Measurements from ENCODE around the gene ZNF672. TPM values are rescaled to one million over a fixed set of nuclear protein-coding genes. Genes with fewer than 3 reads are reported as not detected.

Gene ZNF672
- total RNA-seq, 1 donor: 15.2 TPM

DNA sequence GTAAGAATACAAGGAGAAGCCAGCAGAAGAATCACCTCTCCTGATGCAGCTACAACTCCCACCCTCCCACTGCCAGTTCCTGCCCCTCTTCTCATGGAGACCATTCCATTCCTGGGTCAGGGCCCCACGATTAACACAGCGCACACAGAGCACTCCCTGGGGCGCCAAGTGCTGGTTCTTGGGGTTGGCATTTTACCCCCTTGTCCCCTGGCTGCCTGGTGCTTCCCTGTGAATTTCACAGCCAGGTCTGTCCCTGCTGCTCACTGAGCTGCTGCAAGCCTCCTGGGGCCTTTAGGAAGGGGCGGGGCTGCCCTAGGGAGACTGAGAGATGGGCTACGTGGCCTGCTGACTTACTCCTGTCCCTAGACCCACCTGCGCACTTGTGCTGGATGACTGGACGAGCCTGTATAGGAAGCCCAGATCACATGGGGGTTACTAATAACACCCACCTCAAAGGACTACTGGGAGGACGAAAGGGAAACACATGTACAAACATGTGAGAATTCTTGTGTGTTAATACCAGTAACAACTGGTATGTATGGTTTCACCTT, 4.8 kb downstream of the ZNF672 start:
- peak; percentile 72 for DNase-seq (ENCODE audit: insufficient read length, low spot score, missing footprints)
- no peaks in the 10 kb centered on the region for H3K27me3 ChIP-seq (ENCODE audit: insufficient read depth, low read length)
- H3K27ac ChIP-seq (ENCODE audit: low read depth, low read length): peak overlapping the region; percentile 77
- peaks cover 40% of the 10 kb centered on the region for H3K79me2 ChIP-seq (ENCODE audit: insufficient read depth, low read length)
- TF ChIP-seq, protein P1, sequence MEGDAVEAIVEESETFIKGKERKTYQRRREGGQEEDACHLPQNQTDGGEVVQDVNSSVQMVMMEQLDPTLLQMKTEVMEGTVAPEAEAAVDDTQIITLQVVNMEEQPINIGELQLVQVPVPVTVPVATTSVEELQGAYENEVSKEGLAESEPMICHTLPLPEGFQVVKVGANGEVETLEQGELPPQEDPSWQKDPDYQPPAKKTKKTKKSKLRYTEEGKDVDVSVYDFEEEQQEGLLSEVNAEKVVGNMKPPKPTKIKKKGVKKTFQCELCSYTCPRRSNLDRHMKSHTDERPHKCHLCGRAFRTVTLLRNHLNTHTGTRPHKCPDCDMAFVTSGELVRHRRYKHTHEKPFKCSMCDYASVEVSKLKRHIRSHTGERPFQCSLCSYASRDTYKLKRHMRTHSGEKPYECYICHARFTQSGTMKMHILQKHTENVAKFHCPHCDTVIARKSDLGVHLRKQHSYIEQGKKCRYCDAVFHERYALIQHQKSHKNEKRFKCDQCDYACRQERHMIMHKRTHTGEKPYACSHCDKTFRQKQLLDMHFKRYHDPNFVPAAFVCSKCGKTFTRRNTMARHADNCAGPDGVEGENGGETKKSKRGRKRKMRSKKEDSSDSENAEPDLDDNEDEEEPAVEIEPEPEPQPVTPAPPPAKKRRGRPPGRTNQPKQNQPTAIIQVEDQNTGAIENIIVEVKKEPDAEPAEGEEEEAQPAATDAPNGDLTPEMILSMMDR (IDR thresholded peaks at IDR 0.05; ENCODE audit: extremely low read depth, low read depth, low read length): no peak
- peak overlapping the region; percentile 27 for H2AFZ ChIP-seq (ENCODE audit: low read length)
- H4K20me1 ChIP-seq (ENCODE audit: insufficient read depth, low read length): no peaks in the 10 kb centered on the region
- no peak overlapping the region for H3K4me3 ChIP-seq (ENCODE audit: insufficient read depth, low read length)
- no peak overlapping the region for H3K4me2 ChIP-seq (ENCODE audit: insufficient read depth, low read length)
- H3K4me1 ChIP-seq (ENCODE audit: insufficient read depth, low read length): peaks cover 33% of the 10 kb centered on the region
- H3K36me3 ChIP-seq (ENCODE audit: insufficient read depth, low read length): peaks cover 24% of the 10 kb centered on the region
- H3K9me3 ChIP-seq (ENCODE audit: low read depth, low read length): no peaks in the 10 kb centered on the region

DNA sequence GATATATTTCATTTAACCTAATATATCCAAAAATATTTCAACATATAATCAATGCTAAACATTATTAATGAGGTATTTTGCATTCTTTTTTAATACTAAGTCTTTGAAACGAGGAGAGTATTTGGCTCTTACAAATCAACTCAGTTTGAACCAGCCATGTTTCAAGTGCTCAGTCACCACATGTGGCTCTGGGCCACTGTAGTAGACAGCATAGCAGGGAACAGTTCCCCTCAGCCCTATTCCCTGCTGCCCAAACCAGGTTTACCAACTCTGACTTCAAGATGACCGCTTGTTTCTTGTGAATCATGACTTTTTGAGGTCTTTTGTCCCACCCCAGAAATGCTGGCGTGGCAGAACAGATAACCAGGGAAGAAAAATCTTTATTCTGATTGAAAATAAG, 5.7 kb downstream of the ZNF672 start:
- Histone ChIP-seq H3K9me3 (ENCODE audit: low read depth, low read length) (no peaks in the 10 kb centered on the region), H4K20me1 (ENCODE audit: insufficient read depth, low read length) (no peaks in the 10 kb centered on the region), H3K4me3 (ENCODE audit: insufficient read depth, low read length) (no peak overlapping the region), H3K4me1 (ENCODE audit: insufficient read depth, low read length) (peaks cover 33% of the 10 kb centered on the region), H3K27me3 (ENCODE audit: insufficient read depth, low read length) (no peaks in the 10 kb centered on the region), H3K4me2 (ENCODE audit: insufficient read depth, low read length) (no peak overlapping the region), H3K27ac (ENCODE audit: low read depth, low read length) (no peak overlapping the region), H2AFZ (ENCODE audit: low read length) (no peak overlapping the region), H3K36me3 (ENCODE audit: insufficient read depth, low read length) (peaks cover 33% of the 10 kb centered on the region), H3K79me2 (ENCODE audit: insufficient read depth, low read length) (peaks cover 40% of the 10 kb centered on the region)
- DNase-seq (ENCODE audit: insufficient read length, low spot score, missing footprints): no peak
- TF ChIP-seq, protein P1 (IDR thresholded peaks at IDR 0.05; ENCODE audit: extremely low read depth, low read depth, low read length): no peak

DNA sequence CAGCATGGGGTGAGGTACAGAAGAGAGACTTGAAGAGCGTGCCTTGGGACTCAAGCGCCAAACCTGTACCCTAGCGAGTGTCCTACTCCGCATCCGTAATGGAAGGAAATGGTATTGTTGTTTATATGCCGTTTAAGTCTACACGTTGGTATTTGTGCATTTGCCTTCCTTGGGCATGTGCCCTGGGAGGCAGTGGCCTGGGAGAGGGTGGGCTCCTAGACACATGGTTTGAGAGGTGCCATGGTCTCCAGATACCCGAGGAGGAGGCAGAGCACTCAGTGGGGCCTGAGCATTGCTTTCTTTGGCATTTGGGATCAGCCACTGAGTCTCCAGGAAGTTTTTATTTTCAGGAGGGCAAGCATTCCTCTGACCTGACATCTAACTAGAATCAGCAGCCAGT, 6.5 kb downstream of the ZNF672 start:
- no peaks in the 10 kb centered on the region for H3K9me3 ChIP-seq (ENCODE audit: low read depth, low read length)
- H4K20me1 ChIP-seq (ENCODE audit: insufficient read depth, low read length): no peaks in the 10 kb centered on the region
- no peak overlapping the region for H3K4me3 ChIP-seq (ENCODE audit: insufficient read depth, low read length)
- peaks cover 26% of the 10 kb centered on the region for H3K4me1 ChIP-seq (ENCODE audit: insufficient read depth, low read length)
- no peaks in the 10 kb centered on the region for H3K27me3 ChIP-seq (ENCODE audit: insufficient read depth, low read length)
- H2AFZ ChIP-seq (ENCODE audit: low read length): no peak overlapping the region
- H3K36me3 ChIP-seq (ENCODE audit: insufficient read depth, low read length): peaks cover 41% of the 10 kb centered on the region
- H3K79me2 ChIP-seq (ENCODE audit: insufficient read depth, low read length): peaks cover 34% of the 10 kb centered on the region
- DNase-seq (ENCODE audit: insufficient read length, low spot score, missing footprints): peak; percentile 73
- no peak overlapping the region for H3K4me2 ChIP-seq (ENCODE audit: insufficient read depth, low read length)
- TF ChIP-seq, protein P1 (IDR thresholded peaks at IDR 0.05; ENCODE audit: extremely low read depth, low read depth, low read length): no peak
- no peak overlapping the region for H3K27ac ChIP-seq (ENCODE audit: low read depth, low read length)

- no peak overlapping the region for H3K4me3 ChIP-seq (ENCODE audit: insufficient read depth, low read length)
- no peaks in the 10 kb centered on the region for H4K20me1 ChIP-seq (ENCODE audit: insufficient read depth, low read length)
- no peaks in the 10 kb centered on the region for H3K9me3 ChIP-seq (ENCODE audit: low read depth, low read length)
- H3K79me2 ChIP-seq (ENCODE audit: insufficient read depth, low read length): peaks cover 25% of the 10 kb centered on the region
- peak; percentile 58 for DNase-seq (ENCODE audit: insufficient read length, low spot score, missing footprints)
- H3K4me2 ChIP-seq (ENCODE audit: insufficient read depth, low read length): no peak overlapping the region
- H3K27me3 ChIP-seq (ENCODE audit: insufficient read depth, low read length): no peaks in the 10 kb centered on the region
- peaks cover 6% of the 10 kb centered on the region for H3K4me1 ChIP-seq (ENCODE audit: insufficient read depth, low read length)
- no peak overlapping the region for H2AFZ ChIP-seq (ENCODE audit: low read length)
- TF ChIP-seq, protein P1 (IDR thresholded peaks at IDR 0.05; ENCODE audit: extremely low read depth, low read depth, low read length): no peak
- peaks cover 49% of the 10 kb centered on the region for H3K36me3 ChIP-seq (ENCODE audit: insufficient read depth, low read length)
- H3K27ac ChIP-seq (ENCODE audit: low read depth, low read length): no peak overlapping the region
Measured at GRCh38 chr1:248847181-248847955, 9.3 kb downstream of the ZNF672 start.

Measured in osteoblast (primary cell).